Lower lobe of right lung (tissue), 2 donors: ENCODE results near the gene NSD2. TPM values are rescaled to one million over a fixed set of nuclear protein-coding genes. Genes with fewer than 3 reads are reported as not detected.

ENCODE experiments used
- ATAC-seq, 2 donors: fragments of 200-7000 bp; cut with Tn5 transposase; one replicate each; pipeline ENCODE4 v1.9.1; 2020 to 2022; ENCODE audit warnings: mild to moderate bottlenecking in 2 of 2, moderate library complexity in 2 of 2
- DNase-seq: peaks from one replicate; pipeline ENCODE4 v3.0.0-alpha.2; 2020
- H3K27ac ChIP-seq: fragments of 200-600 bp; one replicate; pipeline ENCODE4 v1.8.0; 2022
- H3K27me3 ChIP-seq: fragments of 200-600 bp; one replicate; pipeline ENCODE4 v1.8.0; 2022; ENCODE audit warnings: low read depth
- H3K36me3 ChIP-seq: fragments of 200-600 bp; one replicate; pipeline ENCODE4 v1.8.0; 2022; ENCODE audit warnings: mild to moderate bottlenecking
- H3K4me1 ChIP-seq: fragments of 200-600 bp; one replicate; pipeline ENCODE4 v1.8.0; 2022
- H3K4me3 ChIP-seq: fragments of 200-600 bp; one replicate; pipeline ENCODE4 v1.8.0; 2022; ENCODE audit warnings: mild to moderate bottlenecking
- H3K9me3 ChIP-seq: fragments of 200-600 bp; one replicate; pipeline ENCODE4 v1.8.0; 2022
- CTCF ChIP-seq: fragments of 200-600 bp; IDR thresholded peaks from one replicate; pipeline ENCODE4 v1.8.0; 2022; ENCODE audit warnings: antibody characterized with exemption, mild to moderate bottlenecking
- intact Hi-C: fragments of 100-400 bp; cut with DNase I; formaldehyde crosslinking; loops from one replicate; pipeline ENCODE4 v1.11.0; 2022
- total RNA-seq: library from RNA; stranded (reverse); fragmentation: NEBNext Ultra II Directional; extraction: Animal tissue kit (Norgen Biotek cat#: 25700); gene quantifications from one replicate; pipeline ENCODE4 v1.2.1, GENCODE V29; 2021
- donor health status: DM: no; HTN: yes; CAD: no; lungs with severe emphysema.

The NSD2 gene
- total RNA-seq, 1 donor from 2014 or later: 52.9 TPM

GRCh38 chr4:1862961-1863296 lies 8.3 kb upstream of the NSD2 start:
- intact Hi-C loops: no loop called here
- no peaks in the 10 kb centered on the region for H3K9me3 ChIP-seq
- peaks cover 20% of the 10 kb centered on the region for H3K27me3 ChIP-seq
- no peak for TF ChIP-seq CTCF
- no peak overlapping the region for H3K27ac ChIP-seq
- H3K36me3 ChIP-seq: no peaks in the 10 kb centered on the region
- no peak for ATAC-seq
- no peak overlapping the region for H3K4me3 ChIP-seq
- H3K4me1 ChIP-seq: no peaks in the 10 kb centered on the region
- no peak for DNase-seq

- no peak for ATAC-seq
- Histone ChIP-seq H3K36me3 (no peaks in the 10 kb centered on the region), H3K4me1 (no peaks in the 10 kb centered on the region), H3K9me3 (no peaks in the 10 kb centered on the region), H3K27me3 (peaks cover 20% of the 10 kb centered on the region), H3K4me3 (no peak overlapping the region), H3K27ac (no peak overlapping the region)
- TF ChIP-seq CTCF: no peak
- intact Hi-C loops: no loop called here
- DNase-seq: no peak
Measured at GRCh38 chr4:1863297-1864033, 7.7 kb upstream of the NSD2 start.

GRCh38 chr4:1864076-1865008 lies 6.9 kb upstream of the NSD2 start:
- Histone ChIP-seq H3K27ac (no peak overlapping the region), H3K4me3 (no peak overlapping the region), H3K27me3 (peaks cover 20% of the 10 kb centered on the region), H3K4me1 (no peaks in the 10 kb centered on the region), H3K36me3 (no peaks in the 10 kb centered on the region), H3K9me3 (no peaks in the 10 kb centered on the region)
- ATAC-seq: no peak
- intact Hi-C loops: no loop called here
- no peak for DNase-seq
- TF ChIP-seq CTCF: no peak

- Histone ChIP-seq H3K9me3 (no peaks in the 10 kb centered on the region), H3K36me3 (no peaks in the 10 kb centered on the region), H3K4me1 (peaks cover 7% of the 10 kb centered on the region), H3K27ac (no peak overlapping the region), H3K27me3 (peaks cover 20% of the 10 kb centered on the region), H3K4me3 (no peak overlapping the region)
- intact Hi-C loops: no loop called here
- no peak for ATAC-seq
- no peak for DNase-seq
- TF ChIP-seq CTCF: no peak
Measured at GRCh38 chr4:1866189-1866661, 5.0 kb upstream of the NSD2 start.

- no peak for TF ChIP-seq CTCF
- peaks cover 10% of the 10 kb centered on the region for H3K27me3 ChIP-seq
- intact Hi-C loops: no loop called here
- H3K36me3 ChIP-seq: no peaks in the 10 kb centered on the region
- H3K27ac ChIP-seq: no peak overlapping the region
- ATAC-seq (no peak), DNase-seq (no peak)
- no peaks in the 10 kb centered on the region for H3K9me3 ChIP-seq
- no peak overlapping the region for H3K4me3 ChIP-seq
- peaks cover 15% of the 10 kb centered on the region for H3K4me1 ChIP-seq
Measured at GRCh38 chr4:1868293-1868692, 2.9 kb upstream of the NSD2 start.
